A204.1 (cell line): Measurements from ENCODE around the gene NEURL3.
"Not testable (repeated sequence)": the region's sequence is repeated elsewhere in the genome, so short reads cannot be mapped to it uniquely, and the experiment has no call there.

Experiments
- FAIRE-seq: peaks from 2 replicates; lab custom pipeline; 2012; peaks lifted over from hg19 to GRCh38; lab: Jason Lieb, UNC

NEURL3 gene, protein sequence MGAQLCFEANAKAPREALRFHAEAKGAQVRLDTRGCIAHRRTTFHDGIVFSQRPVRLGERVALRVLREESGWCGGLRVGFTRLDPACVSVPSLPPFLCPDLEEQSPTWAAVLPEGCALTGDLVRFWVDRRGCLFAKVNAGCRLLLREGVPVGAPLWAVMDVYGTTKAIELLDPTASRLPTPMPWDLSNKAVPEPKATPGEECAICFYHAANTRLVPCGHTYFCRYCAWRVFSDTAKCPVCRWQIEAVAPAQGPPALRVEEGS

DNA sequence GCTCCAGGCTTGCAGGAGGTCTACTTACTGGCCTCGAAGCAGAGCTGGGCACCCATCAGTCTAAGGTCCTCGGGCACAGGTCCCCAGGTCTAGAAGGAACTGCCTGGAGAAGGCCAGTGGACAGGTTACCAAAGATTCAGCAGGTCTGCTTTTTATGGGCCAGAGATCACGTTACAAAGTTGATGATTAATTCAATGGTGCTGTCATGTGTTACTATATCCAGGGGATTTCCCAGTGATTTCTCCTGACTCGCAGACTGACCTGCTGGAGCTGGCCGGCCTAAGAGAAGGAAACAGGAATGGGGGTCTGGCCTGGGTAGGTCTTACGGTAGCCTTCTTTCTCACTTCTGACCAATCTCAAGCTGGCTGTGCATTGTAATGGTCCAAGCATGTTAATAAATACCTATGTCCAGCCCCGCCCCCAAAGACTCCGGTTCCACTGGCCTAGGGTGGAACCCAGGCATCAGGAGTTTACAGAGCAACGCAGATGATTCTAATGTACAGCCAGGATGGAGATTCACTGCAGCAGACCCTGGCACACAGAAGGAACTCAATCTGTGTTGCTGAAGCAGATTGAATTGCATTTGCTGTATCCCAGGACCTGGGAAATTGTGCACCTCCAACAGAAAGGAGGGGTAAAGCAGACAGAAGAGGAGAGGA, at the start of gene NEURL3:
Gene NEURL3, minus strand, starts transcription at position 127 of the 659 bp plus-strand sequence. Its CDS starts 71 bp downstream, at position 56.
- no peak for FAIRE-seq

DNA sequence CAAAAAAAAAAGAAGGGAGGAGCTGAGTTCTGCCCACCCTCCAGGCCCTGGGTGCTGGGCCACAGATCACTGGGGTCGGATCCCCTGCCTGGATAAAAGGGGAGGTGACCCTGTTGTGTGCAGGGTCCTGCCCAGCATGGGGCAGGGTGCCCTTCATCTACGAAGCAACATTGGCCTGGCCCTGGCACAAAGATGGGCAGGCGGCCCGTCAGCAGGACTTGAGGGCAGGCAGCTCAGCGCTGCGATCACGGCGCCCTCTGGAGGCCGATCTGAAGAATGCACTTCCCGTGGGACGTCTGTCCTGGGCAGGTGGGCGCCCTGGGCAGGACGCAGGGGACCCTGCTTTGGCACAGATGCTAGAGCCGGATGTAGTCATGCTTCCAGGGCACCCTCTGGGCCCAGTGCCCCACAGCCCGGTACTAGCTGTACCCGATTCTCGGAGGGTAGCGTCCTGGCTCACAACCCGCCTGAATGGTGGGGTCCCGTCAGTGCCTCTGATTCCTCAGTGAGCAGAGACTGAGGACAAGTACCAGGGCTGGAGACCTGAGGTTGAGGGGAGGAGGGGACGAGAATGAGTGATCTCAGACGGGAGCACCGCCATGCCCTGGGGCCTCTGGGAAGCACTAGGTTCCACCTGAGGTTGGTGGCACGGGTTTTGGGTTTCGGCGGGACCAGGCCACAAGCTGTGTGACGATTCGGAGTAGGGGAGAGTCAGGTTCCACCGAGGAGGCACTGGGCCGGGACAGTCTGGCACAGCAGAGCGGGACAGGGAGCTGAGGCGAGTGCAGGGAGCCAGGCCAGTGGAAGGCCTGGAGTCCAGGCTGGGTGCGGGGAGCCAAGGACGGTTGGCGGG, 49.4 kb upstream of the NEURL3 start:
- FAIRE-seq = no peak

DNA sequence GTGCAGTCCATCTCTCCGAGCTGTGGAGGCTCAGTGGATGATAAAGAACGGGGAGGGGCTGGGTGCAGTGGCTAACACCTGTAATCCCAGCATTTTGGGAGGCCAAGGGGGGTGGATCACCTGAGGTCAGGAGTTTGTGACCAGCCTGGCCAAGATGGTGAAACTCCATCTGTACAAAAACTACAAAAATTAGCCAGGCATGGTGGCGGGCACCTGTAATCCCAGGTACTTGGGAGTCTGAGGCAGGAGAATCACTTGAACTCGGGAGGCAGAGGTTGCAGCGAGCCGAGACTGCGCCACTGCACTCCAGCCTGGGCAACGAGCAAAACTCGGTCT, 48.8 kb upstream of the NEURL3 start:
- FAIRE-seq = not testable (repeated sequence)

DNA sequence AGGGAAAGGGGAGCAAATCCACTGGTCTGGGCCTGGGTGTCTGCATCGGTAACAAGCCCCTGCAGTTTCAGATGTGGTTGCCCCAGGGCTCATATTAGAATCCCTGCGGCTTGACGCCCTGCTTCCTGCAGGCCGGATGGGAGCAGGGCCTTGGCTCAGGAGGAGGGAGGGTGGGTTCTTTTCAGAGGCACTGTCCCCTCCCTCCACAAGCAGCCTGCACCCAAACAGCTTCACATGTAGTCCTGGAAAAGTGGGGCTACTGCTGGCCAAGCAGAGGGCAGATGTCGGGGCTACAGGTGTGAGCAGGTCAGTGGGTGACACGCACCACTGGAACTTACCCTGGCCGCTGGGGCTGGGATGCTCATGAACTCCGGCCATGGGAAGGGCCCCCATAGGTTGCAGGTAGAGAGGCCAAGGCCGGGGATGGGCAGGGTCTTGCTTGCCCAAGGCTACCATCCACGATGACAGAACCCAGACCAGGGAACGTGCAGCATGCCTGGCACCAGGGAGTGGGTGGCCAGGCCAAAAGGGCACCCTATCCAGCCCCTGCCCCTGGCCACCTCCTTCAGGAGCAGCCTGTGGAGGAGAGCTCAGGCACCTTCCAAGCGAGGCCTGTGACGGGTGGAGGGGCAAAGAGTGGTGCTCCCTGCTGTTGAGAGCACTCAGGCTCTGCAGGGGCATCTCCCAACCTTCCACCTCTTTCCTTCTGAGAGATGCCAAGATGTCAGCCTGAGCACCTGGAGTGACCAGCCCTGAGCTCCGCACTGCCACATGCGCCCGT, 48.2 kb upstream of the NEURL3 start:
- no peak for FAIRE-seq

DNA sequence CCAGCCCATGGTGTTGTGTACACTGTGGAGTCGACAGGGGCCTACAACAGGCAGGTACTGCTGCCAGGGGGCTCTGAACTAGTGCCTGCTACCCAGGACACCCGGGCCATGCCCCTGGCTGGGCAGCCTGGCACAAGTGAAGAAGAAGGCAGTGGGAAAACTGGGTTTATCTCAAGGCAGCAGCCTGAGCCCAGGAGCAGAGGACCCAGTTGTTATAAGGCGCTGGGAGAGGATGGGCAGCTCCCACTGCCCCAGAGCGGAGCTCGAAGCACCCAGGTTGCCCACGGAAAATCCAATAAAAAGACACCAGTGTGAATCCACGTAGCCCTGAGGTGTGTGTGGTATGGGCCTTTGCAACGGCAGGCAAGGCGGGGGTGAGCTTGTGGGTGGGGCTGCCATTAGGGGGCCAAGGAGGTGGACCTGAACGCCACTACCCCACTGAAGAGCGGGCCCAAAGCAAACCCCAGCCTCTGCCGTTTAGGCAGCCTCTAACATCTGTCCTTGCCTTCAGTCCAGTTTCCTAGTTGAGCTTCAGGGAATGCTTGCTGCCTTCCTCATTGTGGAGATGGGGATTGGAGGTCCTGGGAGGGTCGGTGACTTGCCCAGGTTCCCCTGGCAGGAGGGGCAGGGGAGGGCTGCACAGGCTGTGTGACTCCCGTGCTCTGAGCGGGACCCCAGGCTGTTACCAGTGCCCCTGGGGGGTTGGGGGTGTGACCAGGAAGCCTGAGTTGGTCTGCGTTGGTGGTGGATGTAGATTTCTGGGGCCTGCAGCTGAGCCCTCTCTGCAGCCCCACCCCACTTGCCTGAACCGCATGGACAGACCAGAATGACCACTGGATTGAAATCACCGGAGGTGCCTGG, 47.4 kb upstream of the NEURL3 start:
- no peak for FAIRE-seq

DNA sequence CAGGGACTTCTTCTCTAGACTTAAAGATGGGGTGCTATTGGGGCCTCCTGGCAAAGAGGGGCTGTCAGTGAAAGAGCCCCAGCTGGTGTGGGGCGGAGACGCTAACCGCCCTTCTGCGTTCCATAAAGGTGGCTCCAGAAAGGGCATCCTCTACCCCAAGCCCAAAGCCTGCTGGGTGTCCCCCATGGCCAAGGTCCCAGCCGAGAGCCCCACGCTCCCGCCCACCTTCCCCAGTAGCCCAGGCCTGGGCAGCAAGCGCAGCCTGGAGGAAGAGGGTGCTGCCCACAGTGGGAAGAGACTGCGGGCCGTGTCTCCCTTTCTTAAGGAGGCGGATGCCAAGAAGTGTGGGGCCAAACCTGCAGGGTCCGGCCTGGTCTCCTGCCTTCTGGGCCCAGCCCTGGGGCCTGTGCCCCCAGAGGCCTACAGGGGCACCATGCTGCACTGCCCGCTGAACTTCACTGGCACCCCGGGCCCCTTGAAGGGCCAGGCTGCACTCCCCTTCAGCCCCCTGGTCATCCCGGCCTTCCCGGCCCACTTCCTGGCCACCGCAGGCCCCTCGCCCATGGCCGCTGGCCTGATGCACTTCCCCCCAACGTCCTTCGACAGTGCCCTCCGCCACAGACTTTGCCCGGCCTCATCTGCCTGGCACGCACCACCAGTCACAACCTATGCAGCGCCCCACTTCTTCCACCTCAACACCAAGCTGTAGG, 46.6 kb upstream of the NEURL3 start:
- FAIRE-seq = no peak

DNA sequence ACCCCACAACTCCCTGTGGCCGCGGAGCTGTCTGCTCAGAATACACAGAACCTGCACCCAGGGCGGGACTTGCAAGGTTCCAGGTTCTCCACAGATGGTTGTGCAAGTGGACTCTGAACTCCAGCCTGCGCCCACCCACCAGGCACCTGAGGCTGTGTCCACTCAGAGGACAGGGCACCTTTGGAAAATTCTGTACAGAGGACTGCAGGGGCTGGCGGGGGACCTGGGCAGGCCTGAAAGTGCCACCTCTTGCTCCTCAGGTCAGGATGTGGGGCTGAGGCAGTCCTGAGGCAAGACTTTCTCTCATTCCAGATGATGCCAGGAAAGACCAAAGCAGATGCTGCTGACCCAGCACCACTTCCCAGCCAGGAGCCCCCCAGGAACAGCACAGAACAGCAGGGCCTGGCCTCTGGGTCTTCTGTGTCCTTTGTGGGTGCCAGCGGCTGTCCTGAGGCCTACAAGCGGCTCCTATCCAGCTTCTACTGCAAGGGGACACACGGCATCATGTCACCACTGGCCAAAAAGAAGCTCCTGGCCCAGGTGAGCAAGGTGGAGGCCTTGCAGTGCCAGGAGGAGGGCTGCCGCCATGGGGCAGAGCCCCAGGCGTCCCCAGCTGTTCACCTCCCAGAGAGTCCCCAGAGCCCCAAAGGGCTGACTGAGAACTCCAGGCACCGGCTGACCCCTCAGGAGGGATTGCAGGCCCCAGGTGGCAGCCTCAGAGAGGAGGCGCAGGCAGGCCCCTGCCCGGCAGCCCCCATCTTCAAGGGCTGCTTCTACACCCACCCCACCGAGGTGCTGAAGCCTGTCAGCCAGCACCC, 45.8 kb upstream of the NEURL3 start:
- no peak for FAIRE-seq

DNA sequence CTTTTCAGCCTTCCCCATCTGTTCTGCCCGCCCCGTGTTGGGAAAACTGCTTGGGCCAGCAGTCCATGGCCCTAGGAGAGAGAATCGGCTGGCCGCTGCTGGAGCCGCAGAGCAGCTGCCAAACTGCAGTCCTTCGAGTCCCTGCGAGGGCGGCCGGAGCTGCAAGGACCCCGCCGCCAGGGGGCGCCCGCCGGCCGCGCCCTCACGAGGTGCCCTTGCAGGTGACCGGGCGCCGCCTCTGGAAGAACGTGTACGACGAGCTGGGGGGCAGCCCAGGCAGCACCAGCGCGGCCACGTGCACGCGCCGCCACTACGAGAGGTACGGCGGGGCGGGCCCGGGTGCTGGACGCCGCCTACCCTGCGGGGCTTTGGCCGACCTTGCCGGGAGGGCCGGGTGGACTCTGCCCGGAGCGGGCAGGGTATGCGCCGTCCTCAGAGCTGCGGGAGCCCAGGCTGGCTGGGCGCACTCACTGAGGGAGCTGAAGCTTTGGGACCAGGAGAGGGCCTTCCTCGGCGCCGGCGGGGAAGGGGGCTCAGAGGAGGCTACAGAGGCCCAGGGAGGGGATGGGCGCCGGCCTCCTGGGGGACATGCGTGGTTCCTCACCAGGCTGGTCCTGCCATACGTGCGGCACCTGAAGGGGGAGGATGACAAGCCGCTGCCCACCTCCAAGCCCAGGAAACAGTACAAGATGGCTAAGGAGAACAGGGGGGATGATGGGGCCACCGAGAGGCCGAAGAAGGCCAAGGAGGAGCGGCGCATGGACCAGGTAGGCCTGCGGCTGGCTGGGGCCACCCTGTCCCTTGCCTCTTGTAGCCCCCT, 45.0 kb upstream of the NEURL3 start:
- FAIRE-seq = no peak

DNA sequence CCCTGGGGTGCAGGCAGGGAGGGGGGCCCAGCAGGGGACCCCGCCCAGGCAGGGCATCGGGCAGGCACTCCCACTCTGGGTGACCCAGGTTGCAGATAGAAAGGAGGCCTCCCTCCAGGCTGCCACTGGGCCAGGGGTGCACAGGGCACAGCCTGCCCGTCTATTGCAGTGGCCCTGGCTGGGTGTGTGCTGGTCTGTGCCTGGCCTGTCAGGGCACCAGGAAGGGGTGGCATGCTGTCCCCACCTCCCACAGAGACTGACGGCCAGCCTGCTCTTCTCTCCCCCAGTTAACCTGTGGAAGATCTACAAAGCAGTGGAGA, 44.3 kb upstream of the NEURL3 start:
- FAIRE-seq = no peak

DNA sequence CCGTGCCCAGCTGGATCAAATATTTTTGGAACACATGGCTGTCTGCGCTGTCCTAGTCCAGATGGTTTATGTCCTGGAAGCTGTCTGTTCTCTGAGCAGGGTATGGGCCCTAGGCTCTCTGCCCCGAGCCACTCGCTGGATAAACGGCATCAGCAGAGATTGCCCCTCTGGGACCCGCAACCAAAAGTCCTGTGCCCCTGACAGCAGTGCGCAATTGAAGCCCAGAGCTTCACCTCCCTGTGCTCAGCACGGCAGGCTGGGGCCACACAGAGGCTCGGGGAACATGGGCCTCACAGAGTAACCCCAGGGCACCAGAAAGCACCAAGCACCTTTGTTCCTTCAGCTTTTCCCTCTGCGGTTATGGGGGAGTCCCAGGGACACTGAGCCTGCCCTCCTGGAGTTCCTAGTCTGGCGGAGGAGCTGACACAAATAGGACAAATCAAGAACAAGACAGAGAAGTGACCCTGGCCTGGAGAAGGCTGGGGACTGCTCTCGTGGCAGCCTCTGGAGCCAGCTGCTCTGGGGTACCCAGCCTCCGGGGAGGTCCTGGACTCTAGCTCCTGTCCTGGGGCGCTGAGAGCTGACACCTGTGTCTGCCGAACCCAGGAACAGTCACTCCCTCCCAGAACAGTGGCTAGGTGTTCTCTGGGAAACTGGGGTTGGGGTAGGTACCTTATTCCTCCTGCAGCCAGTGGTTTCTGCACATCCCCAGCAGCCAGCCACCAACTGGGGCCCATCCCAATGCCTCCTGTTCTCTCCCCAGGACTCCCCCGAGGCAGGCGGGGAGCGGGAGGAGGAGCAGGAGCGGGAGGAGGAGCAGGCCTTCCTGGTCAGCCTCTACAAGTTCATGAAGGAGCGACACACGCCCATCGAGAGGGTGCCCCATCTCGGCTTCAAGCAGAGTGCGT, 43.7 kb upstream of the NEURL3 start:
- FAIRE-seq = no peak

DNA sequence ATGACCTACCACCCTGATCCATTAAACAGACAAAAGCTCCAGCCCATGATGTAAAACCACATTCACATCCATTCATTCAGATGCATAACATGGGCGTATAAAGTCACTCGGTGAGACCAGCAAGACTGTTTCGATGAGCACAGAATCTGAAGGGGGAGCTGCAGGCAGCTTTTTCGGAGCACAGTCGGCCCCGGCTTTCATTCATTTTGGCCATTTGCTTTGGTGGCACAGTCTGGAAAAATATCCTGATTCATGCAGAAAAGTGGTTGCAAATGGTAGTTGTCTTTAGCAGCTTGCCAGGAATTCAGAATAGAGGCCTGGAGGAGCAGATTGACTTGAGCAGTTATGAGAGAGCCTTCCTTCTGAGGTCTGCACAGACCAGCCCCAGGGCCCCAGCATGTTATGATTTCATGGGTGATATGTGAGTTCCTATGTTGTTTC, 42.6 kb upstream of the NEURL3 start:
- no peak for FAIRE-seq

DNA sequence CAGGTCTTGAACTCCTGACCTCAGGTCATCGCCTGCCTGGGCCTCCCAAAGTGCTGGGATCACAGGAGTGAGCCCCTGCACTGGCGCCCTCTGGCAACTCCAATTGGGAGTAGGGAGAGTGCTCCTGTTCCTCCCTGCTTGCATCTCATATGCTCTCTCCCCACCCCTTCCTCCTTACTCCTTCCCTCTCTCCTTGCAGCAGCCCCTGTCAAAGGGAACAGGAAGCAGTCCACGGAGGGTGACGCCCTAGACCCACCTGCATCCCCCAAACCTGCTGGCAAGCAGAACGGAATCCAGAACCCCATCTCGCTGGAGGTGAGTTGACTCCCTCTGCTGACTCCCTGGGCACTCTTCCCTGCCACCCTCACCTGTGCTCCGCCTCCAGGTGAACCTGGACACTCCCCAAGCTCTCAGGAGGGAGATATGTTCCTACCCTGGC, 42.1 kb upstream of the NEURL3 start:
- FAIRE-seq = no peak

DNA sequence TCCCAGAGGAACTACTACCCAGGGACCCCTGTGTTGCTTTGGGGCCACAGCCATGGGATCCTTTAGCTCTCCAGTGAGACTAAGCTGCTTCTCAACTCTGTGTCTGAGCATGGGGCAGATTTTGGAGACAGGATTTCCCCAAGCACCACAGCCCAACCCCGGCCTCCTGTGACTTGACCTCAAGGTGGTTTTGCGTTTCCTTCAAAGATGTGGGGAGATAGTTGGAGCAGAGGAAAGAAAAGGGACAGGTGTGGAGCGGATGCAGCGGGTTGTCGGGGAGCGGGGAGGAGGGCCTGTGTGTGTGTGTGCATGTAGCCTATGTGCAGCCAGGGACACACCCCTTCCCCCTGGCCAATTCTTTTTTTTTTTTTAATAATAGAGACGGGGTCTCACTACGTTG, 41.6 kb upstream of the NEURL3 start:
- no peak for FAIRE-seq

DNA sequence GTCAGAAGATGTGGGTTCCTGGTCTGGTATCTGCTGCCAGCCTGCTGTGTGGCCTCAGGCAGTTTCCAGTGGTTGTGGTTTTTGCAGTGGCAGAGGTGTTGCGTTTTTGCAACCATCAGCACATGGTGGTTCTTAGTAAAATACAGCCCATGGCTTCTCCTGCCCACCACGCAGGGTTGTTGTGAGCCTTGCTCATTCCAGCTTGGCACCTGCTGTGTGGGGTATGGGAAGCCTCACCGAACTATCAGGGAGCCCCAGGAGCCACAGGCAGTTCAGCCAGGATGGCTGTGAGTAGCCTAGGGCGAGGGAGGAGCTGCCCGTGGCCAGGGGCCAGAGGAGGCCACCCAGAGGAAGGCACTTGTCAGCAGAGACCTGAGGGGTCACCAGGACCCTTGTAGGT, 41.2 kb upstream of the NEURL3 start:
- no peak for FAIRE-seq

DNA sequence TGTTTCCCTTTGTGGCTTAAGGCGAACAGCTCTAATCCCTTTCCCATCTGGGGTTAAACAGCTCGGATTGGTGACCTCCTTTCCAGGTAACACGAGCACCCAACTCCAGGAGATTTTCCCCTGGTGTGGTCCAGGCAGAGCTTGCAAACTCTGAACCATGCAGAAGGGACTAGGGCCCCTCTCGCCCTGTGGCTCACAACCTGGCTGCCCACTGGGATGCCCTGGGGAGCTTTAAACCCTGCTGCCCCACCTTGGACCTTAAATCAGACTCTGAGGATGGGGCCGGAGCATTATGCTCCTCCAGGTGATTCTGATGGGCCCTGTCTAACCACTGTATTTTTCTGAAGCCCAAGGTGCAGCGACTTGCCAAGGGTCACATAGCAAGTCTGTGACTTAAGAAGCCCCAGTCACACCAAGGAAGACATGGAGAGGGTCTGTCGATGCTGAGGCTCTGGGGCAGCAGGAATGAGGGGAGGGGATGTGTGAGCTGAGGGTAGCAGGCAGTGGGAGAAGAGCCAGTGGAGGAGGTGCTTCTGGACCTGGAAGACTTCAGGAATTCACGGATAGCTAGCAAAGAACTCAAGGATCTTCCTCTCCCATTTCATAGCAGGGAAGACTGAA, 37.3 kb upstream of the NEURL3 start:
- FAIRE-seq = no peak

DNA sequence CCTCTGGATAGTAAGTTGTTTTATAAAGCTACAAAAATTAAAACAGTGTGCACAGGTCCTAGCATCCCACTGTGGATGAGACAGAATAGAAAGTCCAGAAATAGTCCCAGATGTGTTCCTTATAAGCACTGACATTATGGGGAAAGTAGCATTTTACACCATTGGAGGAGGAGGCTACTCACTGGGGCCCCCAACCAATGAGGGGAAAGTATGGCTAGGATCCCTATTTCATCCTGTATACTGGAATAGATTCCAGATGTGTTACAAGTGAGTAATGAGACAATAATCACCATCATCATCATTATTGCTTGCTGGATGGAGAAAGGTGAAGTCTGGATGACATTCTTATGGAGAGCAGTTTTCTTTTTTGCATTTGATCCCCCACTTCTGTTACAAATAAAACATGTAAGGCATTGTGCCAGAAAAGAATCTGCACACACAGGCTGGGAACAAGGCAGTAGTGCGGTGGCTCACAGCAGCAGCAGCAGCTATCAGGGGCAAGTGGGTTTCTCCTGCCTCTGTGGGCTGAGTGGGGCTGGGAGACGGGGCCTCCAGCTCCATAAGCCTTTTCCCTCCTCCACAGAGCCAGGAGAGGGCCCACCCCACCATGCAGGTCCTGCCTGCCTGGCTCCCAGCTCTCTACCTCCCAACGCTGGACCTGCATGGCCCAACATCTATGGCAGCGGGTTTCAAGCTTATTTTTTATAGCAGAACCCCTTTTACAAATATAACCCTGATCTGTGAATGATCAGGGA, 36.4 kb upstream of the NEURL3 start:
- FAIRE-seq = no peak

DNA sequence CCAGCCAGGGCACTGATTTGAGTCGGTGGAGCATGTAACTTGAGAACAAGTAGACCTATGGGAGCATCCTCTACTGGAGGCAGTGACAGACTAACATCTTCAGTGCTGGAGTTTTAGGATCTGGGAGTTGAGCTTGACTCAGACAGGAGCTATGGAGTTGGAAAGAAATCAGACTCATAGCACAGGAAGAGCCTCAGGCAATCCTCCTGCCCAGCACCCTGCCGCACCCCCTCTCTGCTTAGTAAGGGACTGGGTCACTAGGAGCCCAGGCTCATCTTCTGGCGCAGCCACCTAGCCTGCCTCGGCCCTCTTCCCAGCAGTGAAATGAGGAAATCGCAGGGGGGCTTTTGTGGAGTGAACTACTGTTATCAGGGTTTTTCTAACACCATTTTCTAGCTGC, 35.0 kb upstream of the NEURL3 start:
- FAIRE-seq = no peak
